Adrenal gland (tissue), 5 donors: ENCODE measurements around the gene BIRC7.

Experiments
- CTCF ChIP-seq, 6 experiments: fragments of 450-650 bp in 4 of 6; fragments of 200-600 bp in 2 of 6; sonication (generic) in 1 of 6; IDR thresholded peaks; 1 replicate in 5 of 6; 2 replicates in 1 of 6; pipeline versions ENCODE4 v1.5.1 to v1.8.0; 2016 to 2021; ENCODE audit warnings: antibody characterized with exemption in 6 of 6, mild to moderate bottlenecking in 2 of 6, moderate library complexity in 1 of 6
- POLR2A ChIP-seq, 2 donors: fragments of 450-650 bp; IDR thresholded peaks; one replicate each; pipeline ENCODE4 v1.6.1; 2017; ENCODE audit warnings: antibody characterized with exemption in 2 of 2, mild to moderate bottlenecking in 2 of 2, moderate library complexity in 1 of 2
- donor health status: DM: no; HTN: no; CAD: no.

GRCh38 chr20:63247671-63248228 is 12.0 kb downstream of the BIRC7 start:
- TF ChIP-seq CTCF (IDR thresholded peaks at IDR 0.05) (no peak), POLR2A (IDR thresholded peaks at IDR 0.05) (no peak)
